A549 (cell line): Measurements from ENCODE around the gene PIGS.

Source experiments
- POLR2A ChIP-seq: IDR thresholded peaks from 2 replicates; pipeline ENCODE4 v1.6.1; 2012; ENCODE audit warnings: mild to moderate bottlenecking, low read length
- RAD21 ChIP-seq, 2 experiments: fragments of >200 bp in 1 of 2; sonication (Bioruptor Twin) in 1 of 2; formaldehyde crosslinking in 1 of 2; IDR thresholded peaks in 1 of 2; conservative IDR thresholded peaks in 1 of 2; 2 replicates in 1 of 2; 3 replicates in 1 of 2; pipeline ENCODE4 v1.6.1; 2012 to 2018; ENCODE audit warnings: inconsistent platforms in 1 of 2
- SREBF2 ChIP-seq: fragments of 450-650 bp; IDR thresholded peaks from 2 replicates; pipeline ENCODE4 v1.6.1; 2014; ENCODE audit warnings: mild to moderate bottlenecking, moderate library complexity
- TF ChIP-seq, protein P1 (sequence below): fragments of >200 bp; sonication (Bioruptor Twin); formaldehyde crosslinking; IDR thresholded peaks from 3 replicates; pipeline ENCODE4 v1.6.1; 2016

GRCh38 chr17:28599311-28600184 is 28.2 kb upstream of the PIGS start:
- TF ChIP-seq, protein P1, sequence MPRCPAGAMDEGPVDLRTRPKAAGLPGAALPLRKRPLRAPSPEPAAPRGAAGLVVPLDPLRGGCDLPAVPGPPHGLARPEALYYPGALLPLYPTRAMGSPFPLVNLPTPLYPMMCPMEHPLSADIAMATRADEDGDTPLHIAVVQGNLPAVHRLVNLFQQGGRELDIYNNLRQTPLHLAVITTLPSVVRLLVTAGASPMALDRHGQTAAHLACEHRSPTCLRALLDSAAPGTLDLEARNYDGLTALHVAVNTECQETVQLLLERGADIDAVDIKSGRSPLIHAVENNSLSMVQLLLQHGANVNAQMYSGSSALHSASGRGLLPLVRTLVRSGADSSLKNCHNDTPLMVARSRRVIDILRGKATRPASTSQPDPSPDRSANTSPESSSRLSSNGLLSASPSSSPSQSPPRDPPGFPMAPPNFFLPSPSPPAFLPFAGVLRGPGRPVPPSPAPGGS: no peak
- TF ChIP-seq RAD21 (conservative IDR thresholded peaks at IDR 0.05 in 1 of 2, IDR thresholded peaks at IDR 0.05 in 1 of 2) (no peak), POLR2A (no peak), SREBF2 (no peak)
